Measurements from ENCODE around the gene ARHGAP18. TPM values are rescaled to one million over a fixed set of nuclear protein-coding genes. Genes with fewer than 3 reads are reported as not detected.

The ARHGAP18 gene
- 5.7 TPM for total RNA-seq
- long read RNA-seq, full-length matches to known transcripts: 2 of 8 reads
- long read RNA-seq, partial matches to known transcripts: 5 of 8 reads
- long read RNA-seq, other reads (novel, unspliced or antisense): 1 of 8 reads

DNA sequence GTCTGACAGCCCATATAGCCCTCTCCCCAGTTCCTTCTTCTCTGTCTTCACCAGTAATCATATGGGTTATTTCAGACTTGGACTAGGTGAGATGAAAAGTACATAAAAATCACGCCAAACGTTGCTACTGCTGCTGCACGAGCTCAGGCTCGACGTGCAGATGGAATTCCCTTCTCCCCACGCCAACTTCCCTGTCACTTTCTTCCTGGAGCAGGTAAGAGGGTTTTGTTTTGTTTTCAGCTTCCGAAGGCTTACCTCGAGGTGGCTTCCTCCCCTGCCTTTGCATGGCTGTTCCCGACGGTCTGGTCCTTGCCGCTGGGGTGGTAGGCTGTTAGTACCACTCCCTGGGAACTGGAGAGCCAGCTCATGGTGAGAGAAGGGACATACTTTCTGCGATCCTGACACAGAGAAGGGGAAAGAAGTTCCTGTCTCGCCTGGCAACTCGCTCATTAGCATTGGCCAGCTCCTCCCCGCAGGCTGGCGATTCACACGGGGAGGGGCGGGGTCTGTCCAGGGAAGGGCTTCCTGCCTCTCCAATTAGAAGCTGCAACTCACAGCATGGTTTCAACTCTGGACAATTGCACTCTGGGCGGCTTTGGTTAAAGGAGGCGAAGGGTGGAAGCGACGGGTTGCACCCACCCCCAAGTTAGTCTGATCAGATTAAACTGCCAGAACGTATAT, at the start of gene ARHGAP18:
Gene ARHGAP18, minus strand, starts transcription at position 409 of the 681 bp plus-strand sequence. Its CDS starts 41 bp downstream, at position 368.
- ATAC-seq (peak; percentile 98), DNase-seq (peak; percentile 92)
- intact Hi-C loops (cut with micrococcal nuclease): no loop called here

DNA sequence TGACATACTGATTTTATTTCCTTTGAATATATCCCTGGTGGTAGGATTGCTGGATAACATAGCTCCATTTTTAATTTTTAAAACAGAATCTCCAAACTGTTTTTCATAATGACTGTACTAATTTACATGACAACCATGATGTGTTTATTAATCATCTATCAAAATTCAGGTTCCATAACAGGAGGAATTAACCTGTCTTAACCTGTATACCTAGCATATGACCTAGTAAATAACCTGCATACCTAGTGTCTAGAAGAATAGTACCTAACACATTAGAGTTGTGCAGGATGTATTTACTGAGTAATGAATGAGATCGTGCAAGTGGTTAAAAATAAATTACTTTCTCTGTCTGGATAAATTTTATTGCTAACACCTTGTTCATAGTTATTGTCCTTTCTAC, 45.8 kb upstream of the ARHGAP18 start:
- intact Hi-C loops (cut with micrococcal nuclease): no loop called here
- ATAC-seq: no peak
- no peak for DNase-seq

DNA sequence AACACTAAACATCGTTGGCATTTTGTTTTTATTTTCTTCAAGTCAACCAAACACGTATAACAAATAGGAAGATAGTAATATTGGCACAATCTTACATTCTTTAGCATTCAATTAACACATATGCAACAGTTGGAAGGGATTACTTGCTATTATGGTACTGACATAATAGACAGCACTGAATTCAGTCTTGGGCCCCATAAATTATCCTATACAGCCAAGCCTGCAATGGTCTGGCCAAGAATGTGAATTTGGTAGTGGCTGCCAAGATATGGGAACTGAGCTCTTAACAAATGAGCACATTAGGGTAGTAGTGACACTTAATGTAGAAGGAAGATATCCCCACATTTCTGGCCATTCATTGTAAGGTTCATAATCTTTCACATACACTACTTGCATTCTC, 44.8 kb upstream of the ARHGAP18 start:
- intact Hi-C loops (cut with micrococcal nuclease): no loop called here
- ATAC-seq: no peak
- DNase-seq: no peak

DNA sequence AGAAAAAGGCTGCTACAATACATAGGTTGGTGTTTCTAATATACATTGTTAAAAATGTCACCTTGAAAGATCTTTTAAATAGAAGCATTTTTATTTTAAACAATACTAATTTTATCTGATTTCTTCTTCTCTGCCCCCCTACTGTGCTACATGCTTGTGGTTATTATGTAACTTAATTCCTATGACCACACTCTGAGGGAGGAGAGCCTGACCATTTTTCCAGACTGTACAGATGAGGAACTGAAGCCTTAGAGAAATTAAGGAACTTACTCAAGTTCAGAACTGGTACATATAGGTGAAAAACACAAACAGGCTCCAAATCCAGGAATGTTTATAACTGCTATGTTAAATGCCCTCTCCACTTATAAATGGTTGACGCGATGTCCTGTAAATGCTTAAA, 43.4 kb upstream of the ARHGAP18 start:
- DNase-seq (no peak), ATAC-seq (no peak)
- intact Hi-C loops (cut with micrococcal nuclease): no loop called here

- ATAC-seq: no peak
- no peak for DNase-seq
- intact Hi-C loops (cut with micrococcal nuclease): no loop called here
These were observed 41.4 kb upstream of the ARHGAP18 start for GRCh38 chr6:129751384-129751783.

- intact Hi-C loops (cut with micrococcal nuclease): no loop called here
- ATAC-seq (peak; percentile 19), DNase-seq (no peak)
These were observed 40.4 kb upstream of the ARHGAP18 start for GRCh38 chr6:129750360-129750759.

GRCh38 chr6:129749749-129750120, 39.8 kb upstream of the ARHGAP18 start:
- DNase-seq (no peak), ATAC-seq (peak; percentile 70)
- intact Hi-C loops (cut with micrococcal nuclease): no loop called here

- DNase-seq (no peak), ATAC-seq (no peak)
- intact Hi-C loops (cut with micrococcal nuclease): no loop called here
These were observed 39.1 kb upstream of the ARHGAP18 start for GRCh38 chr6:129748901-129749748.

DNA sequence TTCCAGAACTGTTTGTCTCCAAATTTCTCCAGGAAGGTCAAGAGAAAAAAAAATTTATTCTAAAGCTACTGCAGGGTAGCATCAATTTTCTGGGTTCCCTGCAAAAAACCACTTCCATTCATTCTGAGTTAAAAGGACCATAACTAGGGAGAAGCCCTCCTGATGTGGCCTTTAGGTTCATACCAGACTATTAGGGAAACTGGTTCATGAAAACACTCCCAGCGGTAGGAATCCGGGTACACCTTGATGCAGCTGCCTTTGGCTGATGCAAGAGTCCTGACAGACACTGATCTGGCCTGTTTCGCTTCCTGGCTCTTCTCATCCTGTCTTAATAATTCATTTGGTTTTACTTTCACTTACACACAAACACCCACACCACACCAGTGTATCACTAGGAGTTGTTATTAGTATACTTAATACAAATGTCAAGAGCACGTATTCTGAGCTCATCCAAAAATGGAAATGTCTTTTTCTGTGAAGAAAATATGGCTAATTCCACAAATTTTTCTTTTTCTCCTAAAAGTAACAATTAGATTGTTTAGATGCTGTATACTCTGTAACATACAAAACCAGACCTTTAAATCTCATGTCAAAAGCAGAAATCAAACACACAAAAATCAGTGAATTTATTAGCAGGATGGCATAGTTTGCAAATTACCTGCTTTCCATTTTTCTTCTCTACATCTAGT, 38.4 kb upstream of the ARHGAP18 start:
- DNase-seq (peak; percentile 24), ATAC-seq (peak; percentile 62)
- intact Hi-C loops (cut with micrococcal nuclease): no loop called here

GRCh38 chr6:129747588-129748112, 37.7 kb upstream of the ARHGAP18 start:
- ATAC-seq: no peak
- intact Hi-C loops (cut with micrococcal nuclease): no loop called here
- no peak for DNase-seq

DNA sequence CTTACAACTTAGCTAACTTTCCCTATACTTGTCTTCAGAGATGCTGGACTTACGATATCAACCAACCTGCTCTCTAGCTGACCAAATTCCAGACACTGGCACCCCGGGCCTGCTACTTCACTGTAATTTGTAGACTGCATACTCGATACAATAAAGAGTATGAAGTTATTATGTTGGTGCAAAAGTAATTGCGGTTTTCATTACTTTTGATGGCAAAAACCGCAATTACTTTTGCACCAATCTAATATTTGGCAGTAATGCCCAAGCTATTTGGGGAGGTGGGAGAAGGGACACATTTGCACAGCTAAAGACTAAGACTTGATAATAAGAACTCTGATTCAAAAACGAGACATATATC, 34.9 kb upstream of the ARHGAP18 start:
- intact Hi-C loops (cut with micrococcal nuclease): no loop called here
- ATAC-seq (no peak), DNase-seq (no peak)

- intact Hi-C loops (cut with micrococcal nuclease): no loop called here
These were observed 34.4 kb upstream of the ARHGAP18 start for GRCh38 chr6:129744201-129744879.

GRCh38 chr6:129740013-129740412, 30.0 kb upstream of the ARHGAP18 start:
- ATAC-seq (no peak), DNase-seq (no peak)
- intact Hi-C loops (cut with micrococcal nuclease): no loop called here

More at GRCh38 chr6:129744201-129744879, 34.4 kb upstream of the ARHGAP18 start:
- ATAC-seq: peak; percentile 40
- no peak for DNase-seq

DNA sequence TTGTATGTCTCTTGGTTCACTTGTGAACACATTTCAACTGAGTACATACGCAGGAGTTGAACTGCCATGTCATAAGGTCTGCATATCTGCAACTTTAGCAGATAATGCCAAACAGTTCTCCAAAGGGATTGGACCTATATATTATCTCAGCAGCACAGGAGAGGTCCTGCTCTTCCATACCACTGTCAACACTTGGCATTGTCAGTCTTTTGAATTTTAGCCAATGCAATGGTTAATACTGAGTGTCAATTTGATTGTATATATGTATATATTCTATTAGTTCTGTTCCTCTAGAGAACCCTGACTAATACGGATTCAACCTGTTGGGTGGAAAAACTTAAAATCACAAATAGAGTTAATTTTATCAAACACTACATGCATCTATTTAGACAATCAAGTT, 26.1 kb upstream of the ARHGAP18 start:
- intact Hi-C loops (cut with micrococcal nuclease): no loop called here
- DNase-seq (no peak), ATAC-seq (no peak)

GRCh38 chr6:129733290-129733689, 23.3 kb upstream of the ARHGAP18 start:
- DNase-seq (no peak), ATAC-seq (no peak)
- intact Hi-C loops (cut with micrococcal nuclease): loop anchor here (5.0 kb wide), 1 partner anchor 136 kb away; no protein-coding TSS in a partner anchor

- ATAC-seq (no peak), DNase-seq (no peak)
- intact Hi-C loops (cut with micrococcal nuclease): loop anchor here (5.0 kb wide), 1 partner anchor 135 kb away; no protein-coding TSS in a partner anchor
These were observed 22.6 kb upstream of the ARHGAP18 start for GRCh38 chr6:129732542-129732941.

GRCh38 chr6:129732034-129732433, 22.1 kb upstream of the ARHGAP18 start:
- intact Hi-C loops (cut with micrococcal nuclease): loop anchor here (5.0 kb wide), 1 partner anchor 135 kb away; no protein-coding TSS in a partner anchor
- ATAC-seq: no peak
- no peak for DNase-seq

DNA sequence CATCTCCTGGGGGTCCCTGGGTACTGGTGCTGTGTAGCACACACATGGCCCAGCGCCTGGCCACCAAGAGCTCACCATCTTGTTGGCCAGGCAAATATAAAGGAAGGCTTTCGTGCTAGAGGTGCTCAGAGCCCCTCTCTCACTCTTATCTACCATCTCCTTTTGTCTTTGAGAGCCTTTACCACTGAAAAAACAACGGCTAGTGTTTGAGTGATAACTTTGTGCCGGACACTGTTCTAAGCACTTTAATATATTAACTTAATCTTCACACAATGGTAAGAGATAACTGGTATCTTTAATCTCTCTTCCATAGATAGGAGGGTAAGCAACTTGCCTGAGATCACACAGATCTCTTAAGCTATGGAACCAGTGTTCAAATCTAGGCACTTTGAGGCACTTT, 21.5 kb upstream of the ARHGAP18 start:
- DNase-seq (no peak), ATAC-seq (no peak)
- intact Hi-C loops (cut with micrococcal nuclease): loop anchor here (5.0 kb wide), 1 partner anchor 134 kb away; no protein-coding TSS in a partner anchor
